ENCODE data around the gene HS3ST4. TPM values are rescaled to one million over a fixed set of nuclear protein-coding genes. Genes with fewer than 3 reads are reported as not detected.

The HS3ST4 gene
- total RNA-seq, 4 donors from 2014 or later: not detected

GRCh38 chr16:25783226-25783625, 91.5 kb downstream of the HS3ST4 start:
- H3K27ac ChIP-seq: no peak overlapping the region
- H3K9me3 ChIP-seq: no peaks in the 10 kb centered on the region
- H3K36me3 ChIP-seq: no peaks in the 10 kb centered on the region
- no peak for DNase-seq
- H3K27me3 ChIP-seq: no peaks in the 10 kb centered on the region
- TF ChIP-seq CTCF (IDR thresholded peaks at IDR 0.05) (no peak), POLR2A (IDR thresholded peaks at IDR 0.05) (no peak)
- no peaks in the 10 kb centered on the region for H3K4me1 ChIP-seq
- no peak overlapping the region for H3K4me3 ChIP-seq

GRCh38 chr16:25785361-25785760, 93.6 kb downstream of the HS3ST4 start:
- DNase-seq: no peak
- no peaks in the 10 kb centered on the region for H3K36me3 ChIP-seq
- TF ChIP-seq CTCF (IDR thresholded peaks at IDR 0.05) (no peak), POLR2A (IDR thresholded peaks at IDR 0.05) (no peak)
- H3K9me3 ChIP-seq: no peaks in the 10 kb centered on the region
- H3K27me3 ChIP-seq: no peaks in the 10 kb centered on the region
- H3K4me3 ChIP-seq: no peak overlapping the region
- H3K4me1 ChIP-seq: no peaks in the 10 kb centered on the region
- H3K27ac ChIP-seq: no peak overlapping the region

- no peaks in the 10 kb centered on the region for H3K27me3 ChIP-seq
- H3K4me1 ChIP-seq: no peaks in the 10 kb centered on the region
- DNase-seq: no peak
- TF ChIP-seq POLR2A (IDR thresholded peaks at IDR 0.05) (no peak), CTCF (IDR thresholded peaks at IDR 0.05) (no peak)
- H3K4me3 ChIP-seq: no peak overlapping the region
- H3K9me3 ChIP-seq: no peaks in the 10 kb centered on the region
- H3K27ac ChIP-seq: no peak overlapping the region
- H3K36me3 ChIP-seq: no peaks in the 10 kb centered on the region
Measured at GRCh38 chr16:25786748-25787147, 95.0 kb downstream of the HS3ST4 start.

- H3K4me1 ChIP-seq: no peaks in the 10 kb centered on the region
- H3K27me3 ChIP-seq: no peaks in the 10 kb centered on the region
- TF ChIP-seq POLR2A (IDR thresholded peaks at IDR 0.05) (no peak), CTCF (IDR thresholded peaks at IDR 0.05) (no peak)
- H3K36me3 ChIP-seq: no peaks in the 10 kb centered on the region
- no peak overlapping the region for H3K4me3 ChIP-seq
- H3K27ac ChIP-seq: no peak overlapping the region
- DNase-seq: no peak
- H3K9me3 ChIP-seq: no peaks in the 10 kb centered on the region
Measured at GRCh38 chr16:25788637-25789036, 96.9 kb downstream of the HS3ST4 start.

GRCh38 chr16:25796239-25796638, 104.5 kb downstream of the HS3ST4 start:
- H3K9me3 ChIP-seq: no peaks in the 10 kb centered on the region
- no peaks in the 10 kb centered on the region for H3K36me3 ChIP-seq
- no peak for DNase-seq
- H3K27me3 ChIP-seq: no peaks in the 10 kb centered on the region
- no peaks in the 10 kb centered on the region for H3K4me1 ChIP-seq
- no peak for TF ChIP-seq POLR2A (IDR thresholded peaks at IDR 0.05)
- TF ChIP-seq CTCF (IDR thresholded peaks at IDR 0.05): no peak
- H3K27ac ChIP-seq: no peak overlapping the region
- no peak overlapping the region for H3K4me3 ChIP-seq

GRCh38 chr16:25798065-25798464, 106.3 kb downstream of the HS3ST4 start:
- no peak overlapping the region for H3K4me3 ChIP-seq
- no peaks in the 10 kb centered on the region for H3K4me1 ChIP-seq
- no peaks in the 10 kb centered on the region for H3K9me3 ChIP-seq
- no peak overlapping the region for H3K27ac ChIP-seq
- TF ChIP-seq CTCF (IDR thresholded peaks at IDR 0.05): no peak
- no peak for TF ChIP-seq POLR2A (IDR thresholded peaks at IDR 0.05)
- DNase-seq: no peak
- no peaks in the 10 kb centered on the region for H3K27me3 ChIP-seq
- no peaks in the 10 kb centered on the region for H3K36me3 ChIP-seq
